Suppressor macrophage treated with lipopolysaccharide for 1 hour (primary cell): Measurements from ENCODE around the gene PRAME.

ENCODE experiments used
- DNase-seq, 3 donors: peaks; one replicate each; pipeline ENCODE4 v3.0.0-alpha.2; 2020 to 2022

PRAME gene

DNA sequence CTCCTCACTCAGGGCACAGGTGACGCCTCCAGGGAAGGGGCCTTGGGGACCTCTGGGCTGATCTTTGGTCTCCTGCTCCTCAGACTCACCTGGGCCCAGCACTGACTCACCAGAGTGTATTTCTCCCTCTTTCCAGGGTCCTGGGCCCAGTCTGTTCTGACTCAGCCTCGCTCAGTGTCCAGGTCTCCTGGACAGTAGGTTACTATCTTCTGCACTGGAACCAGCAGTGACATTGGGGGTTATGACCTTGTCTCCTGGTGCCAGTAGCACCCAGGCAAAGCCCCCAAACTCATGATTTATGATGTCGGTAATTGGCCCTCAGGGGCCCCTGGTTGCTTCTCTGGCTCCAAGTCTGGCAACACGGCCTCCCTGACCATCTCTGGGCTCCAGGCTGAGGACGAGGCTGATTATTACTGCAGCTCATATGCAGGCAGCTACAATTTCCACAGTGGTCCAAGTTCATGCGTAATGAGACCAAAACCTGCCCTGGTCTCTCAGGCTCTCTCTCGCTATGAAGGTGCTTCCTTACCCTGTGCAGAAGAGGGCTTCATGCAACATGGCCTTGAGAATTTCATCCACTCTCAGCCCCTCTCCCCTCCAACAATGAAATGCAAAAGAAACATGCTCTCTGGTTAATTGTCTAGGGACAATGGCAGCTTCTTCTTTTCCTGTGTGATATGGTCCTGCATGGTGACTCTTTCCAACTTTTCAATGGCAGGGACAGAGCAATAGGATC, 21.0 kb upstream of the PRAME start:
- no peak for DNase-seq

DNA sequence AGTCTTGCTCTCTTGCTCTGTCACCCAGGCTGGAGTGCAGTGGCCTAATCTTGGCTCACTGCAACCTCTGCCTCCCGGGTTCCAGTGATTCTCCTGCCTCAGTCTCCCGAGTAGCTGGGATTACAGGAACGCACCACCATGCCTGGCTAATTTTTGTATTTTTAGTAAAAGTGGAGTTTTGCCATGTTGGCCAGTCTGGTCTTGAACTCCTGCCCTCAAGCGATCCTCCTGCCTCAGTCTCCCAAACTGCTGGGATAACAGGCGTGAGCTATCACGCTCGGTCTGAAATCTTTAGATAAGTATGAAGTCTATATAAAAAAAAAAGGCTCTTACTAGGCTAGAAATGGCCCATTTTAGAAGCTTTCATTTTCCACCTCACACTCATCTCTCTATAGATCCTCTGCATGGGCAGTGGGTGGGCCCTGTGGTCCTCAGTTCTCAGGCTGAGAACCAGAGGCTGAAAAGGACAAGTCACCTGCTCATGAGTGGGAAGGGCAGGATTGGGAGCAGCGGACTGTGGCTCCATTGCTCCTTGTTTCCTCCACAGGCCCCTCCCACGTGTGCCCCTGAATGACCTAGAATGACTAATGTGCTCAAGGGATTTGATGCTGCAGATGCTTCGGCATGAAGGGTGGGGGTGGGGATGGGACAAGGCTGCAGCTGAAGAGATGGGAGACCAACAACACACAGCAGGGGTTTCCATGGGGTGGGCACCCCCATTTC, 19.8 kb upstream of the PRAME start:
- DNase-seq = peak; percentile 29 to 56 (median 36)

DNA sequence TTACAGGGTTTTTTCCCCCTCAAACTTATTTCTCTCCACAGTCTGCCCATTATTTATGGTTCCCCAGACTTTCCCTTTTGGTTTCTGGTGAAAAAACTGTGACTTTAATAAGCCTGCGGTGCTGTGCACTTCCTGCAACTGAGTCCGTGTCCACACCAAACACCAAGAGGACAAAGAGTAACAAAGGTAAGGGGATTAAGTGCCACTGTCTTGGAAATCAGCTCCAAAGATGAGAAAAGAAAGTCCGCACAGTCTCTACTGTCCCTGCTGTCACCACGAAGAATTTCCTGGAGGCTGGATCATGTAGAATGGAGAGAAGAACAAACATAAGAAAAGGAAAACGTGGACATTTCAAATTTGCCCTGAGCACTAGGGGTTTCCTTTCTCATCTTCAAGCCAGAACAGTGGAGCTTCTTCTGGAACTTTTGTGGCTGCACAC, 17.9 kb upstream of the PRAME start:
- no peak for DNase-seq

GRCh38 chr22:22576244-22576988, 17.4 kb upstream of the PRAME start:
- DNase-seq = peak; percentile 59 to 87 (median 75)

- DNase-seq = no peak
Measured at GRCh38 chr22:22574361-22574760, 15.3 kb upstream of the PRAME start.

GRCh38 chr22:22573047-22573889, 14.2 kb upstream of the PRAME start:
- DNase-seq = no peak

DNA sequence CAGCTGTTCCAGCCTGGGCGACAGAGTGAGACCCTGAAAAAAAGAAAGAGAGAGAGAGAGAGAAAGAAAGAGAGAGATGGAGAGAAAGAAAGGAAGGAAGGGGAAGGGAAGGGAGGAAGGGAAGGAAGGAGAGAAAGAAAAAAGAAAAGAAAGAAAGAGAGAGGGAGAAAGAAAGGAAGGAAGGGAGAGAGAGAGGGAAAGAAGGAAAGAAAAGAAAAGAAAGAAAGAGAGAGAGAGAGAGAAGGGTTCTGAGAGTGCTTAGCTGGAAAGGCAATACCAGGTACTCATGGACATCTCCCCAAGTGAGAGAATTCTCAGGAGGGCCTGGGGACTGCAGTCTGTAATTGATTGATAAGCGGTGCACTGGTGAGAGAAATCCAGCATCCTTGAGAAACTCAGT, 12.8 kb upstream of the PRAME start:
- no peak for DNase-seq

- DNase-seq = no peak
Measured at GRCh38 chr22:22571429-22571828, 12.4 kb upstream of the PRAME start.

DNA sequence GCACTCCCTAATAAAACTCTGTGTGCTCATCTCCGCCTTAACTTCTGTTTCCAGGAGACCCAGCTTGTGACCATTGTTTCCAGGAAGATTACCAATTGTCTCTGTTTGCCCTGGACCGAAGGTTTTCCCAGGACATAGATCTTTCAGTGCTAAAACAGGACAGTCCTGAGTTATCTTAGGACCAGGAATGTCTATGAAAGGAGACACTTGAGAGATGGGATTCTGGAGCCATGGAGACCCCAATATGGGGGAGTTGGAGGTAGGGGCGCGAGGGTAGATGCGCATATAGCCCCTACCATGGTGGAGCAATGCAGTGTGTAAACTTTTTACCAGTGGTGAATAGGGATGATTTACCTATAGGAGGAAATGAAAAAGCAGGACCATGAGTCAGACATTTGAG, 10.2 kb upstream of the PRAME start:
- no peak for DNase-seq

- peak; percentile 47 to 63 (median 60) for DNase-seq
Measured at GRCh38 chr22:22565981-22566380, 6.9 kb upstream of the PRAME start.

- DNase-seq = no peak
Measured at GRCh38 chr22:22558071-22558971, 744 bp downstream of the PRAME start.

DNA sequence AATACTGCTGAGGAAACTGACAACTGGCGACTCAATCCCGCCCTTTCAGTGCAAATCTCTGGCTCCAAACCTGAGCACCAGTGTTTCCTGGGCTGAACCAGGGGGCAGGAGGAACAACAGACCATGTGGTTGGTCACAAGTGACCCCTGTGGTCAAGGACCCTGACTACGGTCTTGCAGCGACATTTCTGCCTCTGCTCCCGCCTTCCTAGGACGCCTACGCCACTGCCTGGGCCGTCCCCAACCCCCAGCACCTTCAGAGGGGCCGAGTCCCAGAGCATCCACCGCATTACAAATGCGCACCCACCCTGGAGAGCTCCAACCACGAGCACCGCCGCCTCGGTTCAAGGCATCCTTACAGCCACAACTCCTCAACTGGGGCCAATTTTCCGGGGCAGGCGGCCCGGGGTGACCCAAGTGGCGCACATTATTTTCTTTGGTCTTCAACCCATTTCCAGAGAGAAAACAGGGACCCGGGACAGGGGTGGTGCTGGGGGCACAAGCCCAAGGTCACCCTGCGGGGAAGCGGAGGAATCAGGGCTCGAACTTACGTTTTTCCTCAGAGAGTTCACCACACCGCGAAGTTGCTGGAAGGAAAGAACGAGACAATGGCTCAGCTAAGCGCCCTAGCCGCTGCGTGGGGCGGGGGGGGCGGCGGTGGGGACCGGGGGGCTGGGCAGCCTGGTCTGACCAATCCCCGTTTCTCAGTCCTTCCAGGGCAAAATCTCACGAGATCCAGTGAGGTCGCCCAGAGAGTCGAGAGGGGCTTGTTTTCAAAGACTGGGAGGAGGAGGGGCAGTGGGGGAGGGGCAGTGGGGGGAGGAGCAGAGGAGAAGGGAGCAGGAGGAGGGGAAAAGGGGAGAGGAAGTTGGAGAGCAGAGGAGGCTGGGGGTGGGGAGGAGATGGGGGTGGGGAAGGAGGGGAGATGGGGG, 1.8 kb downstream of the PRAME start:
- DNase-seq = no peak

GRCh38 chr22:22556578-22556977, 2.5 kb downstream of the PRAME start:
- DNase-seq = no peak

- DNase-seq = no peak
Measured at GRCh38 chr22:22555596-22555995, 3.5 kb downstream of the PRAME start.

- peak; percentile 24 to 52 (median 47) for DNase-seq
Measured at GRCh38 chr22:22554587-22555284, 4.3 kb downstream of the PRAME start.

DNA sequence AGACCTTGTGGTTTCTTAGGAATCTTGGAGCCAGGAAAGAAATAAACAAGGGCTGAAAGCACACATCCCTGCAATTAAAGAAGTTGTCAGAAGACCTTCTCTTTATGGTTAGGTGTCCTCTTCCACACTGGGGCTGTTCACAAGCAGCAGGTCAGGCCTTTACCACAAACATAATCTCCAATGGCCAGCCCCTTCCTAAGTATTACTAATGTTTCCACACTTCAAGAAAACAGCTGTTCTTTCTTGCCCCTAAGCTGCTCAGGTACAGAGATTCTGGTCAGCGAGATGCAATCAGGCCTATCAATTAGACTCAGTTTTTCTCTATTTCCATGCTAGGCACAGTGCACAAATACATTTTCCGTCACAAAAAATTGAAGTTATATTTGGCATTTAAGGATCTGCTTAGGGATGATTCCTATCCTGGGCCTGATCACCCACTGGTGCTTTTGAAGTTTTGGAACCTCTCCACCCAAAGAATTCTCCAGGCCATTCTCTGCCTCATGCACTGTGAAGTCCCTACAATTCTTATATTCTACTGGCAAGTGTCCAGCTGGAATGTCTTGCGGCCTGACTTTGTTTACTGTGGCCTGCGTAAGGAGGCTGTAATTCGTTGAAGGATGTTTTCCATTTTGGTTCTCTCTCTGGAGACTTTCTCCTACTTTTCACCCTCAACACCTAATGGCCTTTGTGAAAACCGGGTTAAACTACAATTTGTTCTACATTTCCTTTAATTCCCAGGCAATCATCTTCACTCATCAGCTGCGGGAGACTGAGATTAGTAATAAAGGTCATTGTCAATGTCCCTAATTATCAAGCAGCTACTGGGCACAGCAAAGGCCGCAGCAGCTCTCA, 5.1 kb downstream of the PRAME start:
- no peak for DNase-seq

- DNase-seq = peak in 2 of 3 donors; percentile 43 to 47
Measured at GRCh38 chr22:22553141-22553540, 5.9 kb downstream of the PRAME start.

DNA sequence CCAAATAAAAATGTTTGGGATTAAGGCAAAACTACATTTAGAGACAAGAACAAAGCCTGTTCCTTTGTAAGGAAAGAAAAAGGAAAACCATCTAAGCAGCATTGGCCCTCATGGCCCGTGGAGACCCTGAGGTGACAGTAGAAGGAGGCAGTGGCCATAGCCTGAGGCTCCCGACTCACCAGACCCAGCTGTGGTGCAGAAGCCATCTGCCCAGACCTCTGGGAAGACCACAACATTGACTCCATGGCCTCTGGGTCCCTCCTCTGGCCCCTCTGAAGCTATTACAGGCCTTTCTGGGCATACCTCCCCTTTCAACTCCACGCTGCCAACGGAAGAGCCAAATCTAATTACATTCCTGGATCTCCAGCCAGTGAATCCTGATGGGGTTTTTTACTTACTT, 6.4 kb downstream of the PRAME start:
- peak in 2 of 3 donors; percentile 22 to 36 for DNase-seq
